ENCODE data around the gene SYP. TPM values are rescaled to one million over a fixed set of nuclear protein-coding genes. Genes with fewer than 3 reads are reported as not detected.
"Not testable (repeated sequence)": the region's sequence is repeated elsewhere in the genome, so short reads cannot be mapped to it uniquely, and the experiment has no call there.

Gene SYP
- total and polyA plus RNA-seq, 2 donors (not counting 1 experiment from before 2014, with no cell fraction given): 1.2 to 1.6 TPM

DNA sequence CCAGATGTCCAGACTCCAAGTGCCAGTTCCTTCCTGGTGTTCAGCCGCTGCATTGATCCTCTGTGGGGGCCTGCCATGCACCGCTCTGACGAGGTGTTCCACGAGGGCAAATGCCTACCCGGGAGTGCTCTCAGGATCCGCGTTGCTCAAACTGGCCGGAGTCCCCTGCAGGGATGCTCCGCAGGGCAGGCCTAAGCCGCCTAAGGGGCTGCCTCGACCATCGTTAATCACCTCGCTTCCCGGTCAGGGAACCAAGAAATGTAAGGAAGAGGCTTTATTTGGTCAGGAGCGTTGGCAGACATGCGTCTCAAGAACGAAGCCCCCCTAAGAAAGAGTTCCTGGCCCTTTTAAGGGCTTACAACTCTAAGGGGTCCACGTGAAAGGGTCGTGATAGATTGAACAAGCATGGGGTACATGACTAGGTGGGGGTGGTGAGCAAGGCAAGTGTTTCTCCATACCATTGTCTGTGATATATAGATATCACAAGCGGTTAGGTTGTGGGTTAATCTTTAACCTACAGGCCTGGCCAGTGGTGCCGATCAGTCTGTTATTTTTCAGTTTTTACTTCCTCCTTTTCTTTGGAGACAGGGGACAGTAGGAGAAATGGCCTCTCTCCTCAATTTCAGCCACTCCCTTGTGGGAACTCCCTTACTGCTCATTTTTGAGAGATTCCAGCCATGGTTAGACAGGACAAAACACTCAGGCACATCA, 51.4 kb downstream of the SYP start:
- POLR2A ChIA-PET; H3K79me2 ChIP-seq (ENCODE audit: control insufficient read depth, insufficient read depth, low read length); DNase-seq; CTCF ChIA-PET; H3K27ac Mint-ChIP-seq; H3K4me1 ChIP-seq (ENCODE audit: control insufficient read depth in 2 of 2, insufficient read depth in 2 of 2, low read length in 2 of 2); H3K27me3 Mint-ChIP-seq; H3K27ac ChIP-seq (ENCODE audit: low read length in 2 of 2); H3K9ac ChIP-seq (ENCODE audit: low read length); intact Hi-C loops (cut with micrococcal nuclease); ATAC-seq (ENCODE audit: low read depth); H2AFZ ChIP-seq (ENCODE audit: insufficient read depth, low read depth, low read length, poor library complexity, severe bottlenecking); H3K9me3 Mint-ChIP-seq (ENCODE audit: insufficient read depth); H3K36me3 ChIP-seq (replicated peaks in 1 of 2; ENCODE audit: control extremely low read depth in 1 of 2, control insufficient read depth in 1 of 2, extremely low read depth in 1 of 2, insufficient read depth in 2 of 2, low read length in 1 of 2); H3K4me3 ChIP-seq (ENCODE audit: control extremely low read depth in 1 of 5, extremely low read depth in 1 of 5, insufficient read depth in 1 of 5, low read depth in 2 of 5, low read length in 4 of 5); H3K9me3 ChIP-seq (ENCODE audit: control extremely low read depth in 1 of 3, control insufficient read depth in 2 of 3, insufficient read depth in 1 of 3, low read length in 2 of 3); H3K4me1 Mint-ChIP-seq; H3K27me3 ChIP-seq (replicated peaks in 1 of 4; ENCODE audit: control extremely low read depth in 1 of 4, control insufficient read depth in 3 of 4, insufficient read depth in 4 of 4, low read length in 3 of 4); H3K4me3 Mint-ChIP-seq; H4K20me1 ChIP-seq (ENCODE audit: control insufficient read depth, insufficient read depth, low read length, poor library complexity, severe bottlenecking); H3K4me2 ChIP-seq (replicated peaks; ENCODE audit: low read depth, low read length, poor library complexity, severe bottlenecking): not testable (repeated sequence)
- WGBS (ENCODE audit: insufficient coverage): 87% methylated on average over 15 of the region's 21 CpGs

DNA sequence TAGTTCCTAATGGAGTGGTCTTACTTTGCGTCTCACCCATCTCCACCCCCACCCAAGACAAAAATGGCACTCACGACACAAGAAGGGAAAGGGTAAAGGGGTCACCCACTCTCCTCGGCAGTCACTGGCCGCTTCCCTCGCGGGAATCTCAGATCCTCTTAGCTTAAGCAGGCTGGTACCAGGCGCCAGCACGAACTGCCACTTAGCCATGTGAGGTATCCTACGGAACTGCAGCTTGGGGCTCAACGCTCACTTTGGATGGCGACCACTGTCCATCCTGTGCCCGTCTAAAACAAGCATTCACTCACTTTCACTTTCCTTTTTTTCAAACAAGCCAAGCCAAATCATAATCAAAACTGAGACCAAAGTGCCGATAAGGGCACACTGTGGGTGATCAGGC, 52.1 kb downstream of the SYP start:
- Mint-ChIP-seq H3K27ac (no peak overlapping the region), H3K4me3 (no peak overlapping the region), H3K4me1 (no peaks in the 10 kb centered on the region), H3K9me3 (ENCODE audit: insufficient read depth) (no peaks in the 10 kb centered on the region), H3K27me3 (no peaks in the 10 kb centered on the region)
- no peaks in the 10 kb centered on the region for H3K27me3 ChIP-seq (replicated peaks in 1 of 4; ENCODE audit: control extremely low read depth in 1 of 4, control insufficient read depth in 3 of 4, insufficient read depth in 4 of 4, low read length in 3 of 4)
- intact Hi-C loops (cut with micrococcal nuclease): no loop called here
- no peaks in the 10 kb centered on the region for H3K9me3 ChIP-seq (ENCODE audit: control extremely low read depth in 1 of 3, control insufficient read depth in 2 of 3, insufficient read depth in 1 of 3, low read length in 2 of 3)
- H4K20me1 ChIP-seq (ENCODE audit: control insufficient read depth, insufficient read depth, low read length, poor library complexity, severe bottlenecking): no peaks in the 10 kb centered on the region
- no peak overlapping the region for H2AFZ ChIP-seq (ENCODE audit: insufficient read depth, low read depth, low read length, poor library complexity, severe bottlenecking)
- ChIA-PET POLR2A (no interaction called here), CTCF (no interaction called here)
- H3K4me1 ChIP-seq (ENCODE audit: control insufficient read depth in 2 of 2, insufficient read depth in 2 of 2, low read length in 2 of 2): no peaks in the 10 kb centered on the region
- ATAC-seq (ENCODE audit: low read depth) (no peak), DNase-seq (no peak)
- H3K4me3 ChIP-seq (ENCODE audit: control extremely low read depth in 1 of 5, extremely low read depth in 1 of 5, insufficient read depth in 1 of 5, low read depth in 2 of 5, low read length in 4 of 5): no peak overlapping the region
- no peak overlapping the region for H3K27ac ChIP-seq (ENCODE audit: low read length in 2 of 2)
- no peak overlapping the region for H3K4me2 ChIP-seq (replicated peaks; ENCODE audit: low read depth, low read length, poor library complexity, severe bottlenecking)
- H3K9ac ChIP-seq (ENCODE audit: low read length): no peak overlapping the region
- H3K36me3 ChIP-seq (replicated peaks in 1 of 2; ENCODE audit: control extremely low read depth in 1 of 2, control insufficient read depth in 1 of 2, extremely low read depth in 1 of 2, insufficient read depth in 2 of 2, low read length in 1 of 2): no peaks in the 10 kb centered on the region
- 93% methylated on average over 3 of the region's 13 CpGs for WGBS (ENCODE audit: insufficient coverage)
- TF ChIP-seq, protein P1, sequence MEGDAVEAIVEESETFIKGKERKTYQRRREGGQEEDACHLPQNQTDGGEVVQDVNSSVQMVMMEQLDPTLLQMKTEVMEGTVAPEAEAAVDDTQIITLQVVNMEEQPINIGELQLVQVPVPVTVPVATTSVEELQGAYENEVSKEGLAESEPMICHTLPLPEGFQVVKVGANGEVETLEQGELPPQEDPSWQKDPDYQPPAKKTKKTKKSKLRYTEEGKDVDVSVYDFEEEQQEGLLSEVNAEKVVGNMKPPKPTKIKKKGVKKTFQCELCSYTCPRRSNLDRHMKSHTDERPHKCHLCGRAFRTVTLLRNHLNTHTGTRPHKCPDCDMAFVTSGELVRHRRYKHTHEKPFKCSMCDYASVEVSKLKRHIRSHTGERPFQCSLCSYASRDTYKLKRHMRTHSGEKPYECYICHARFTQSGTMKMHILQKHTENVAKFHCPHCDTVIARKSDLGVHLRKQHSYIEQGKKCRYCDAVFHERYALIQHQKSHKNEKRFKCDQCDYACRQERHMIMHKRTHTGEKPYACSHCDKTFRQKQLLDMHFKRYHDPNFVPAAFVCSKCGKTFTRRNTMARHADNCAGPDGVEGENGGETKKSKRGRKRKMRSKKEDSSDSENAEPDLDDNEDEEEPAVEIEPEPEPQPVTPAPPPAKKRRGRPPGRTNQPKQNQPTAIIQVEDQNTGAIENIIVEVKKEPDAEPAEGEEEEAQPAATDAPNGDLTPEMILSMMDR (IDR thresholded peaks at IDR 0.05): no peak
- TF ChIP-seq EZH2 (IDR thresholded peaks at IDR 0.05; ENCODE audit: borderline replicate concordance, insufficient read depth, low read depth, low read length, poor library complexity, severe bottlenecking): no peak
- H3K79me2 ChIP-seq (ENCODE audit: control insufficient read depth, insufficient read depth, low read length): no peaks in the 10 kb centered on the region

Data from B cell (primary cell).